SK-N-MC (cell line): Measurements from ENCODE around the gene H1-8.
"Not testable (repeated sequence)": the region's sequence is repeated elsewhere in the genome, so short reads cannot be mapped to it uniquely, and the experiment has no call there.

ENCODE experiments used
- DNase-seq: peaks from one replicate; pipeline ENCODE4 v3.0.0-alpha.2; 2011; ENCODE audit warnings: low read depth, low spot score
- H3K27ac ChIP-seq: fragments of 200-600 bp; sonication (generic); 2 replicates; pipeline ENCODE4 v1.5.1; 2016; ENCODE audit warnings: mixed run types
- H3K36me3 ChIP-seq: fragments of 200-600 bp; sonication (generic); 2 replicates; pipeline ENCODE4 v1.6.1; 2017; ENCODE audit warnings: antibody characterized with exemption, low read length, mixed read lengths; ENCODE audit not compliant: insufficient read depth
- H3K4me3 ChIP-seq: fragments of 200-600 bp; sonication (generic); 2 replicates; pipeline ENCODE4 v1.5.1; 2016
- H3K9ac ChIP-seq: fragments of 200-600 bp; sonication (generic); 2 replicates; pipeline ENCODE4 v1.8.0; 2017; ENCODE audit warnings: mixed run types, mixed read lengths; ENCODE audit not compliant: insufficient read length
- H3K9me3 ChIP-seq: fragments of 200-600 bp; sonication (generic); 2 replicates; pipeline ENCODE4 v1.6.1; 2017; ENCODE audit warnings: low read depth, mild to moderate bottlenecking, antibody characterized with exemption, low read length, moderate library complexity, mixed read lengths
- EZH2 ChIP-seq: fragments of 200-600 bp; sonication (generic); IDR thresholded peaks from one replicate; pipeline ENCODE4 v1.6.1; 2017; ENCODE audit warnings: antibody characterized with exemption
- FOXP2 ChIP-seq: optimal IDR thresholded peaks from 2 replicates; pipeline ENCODE3; 2011; ENCODE audit warnings: mild to moderate bottlenecking, moderate library complexity; ENCODE audit not compliant: insufficient read depth; ENCODE audit errors: extremely low read length, control extremely low read depth
- POLR2AphosphoS5 ChIP-seq: IDR thresholded peaks from 2 replicates; pipeline ENCODE4 v1.6.1; 2012; ENCODE audit warnings: mild to moderate bottlenecking, low read depth, low read length, borderline replicate concordance

H1-8 gene, protein sequence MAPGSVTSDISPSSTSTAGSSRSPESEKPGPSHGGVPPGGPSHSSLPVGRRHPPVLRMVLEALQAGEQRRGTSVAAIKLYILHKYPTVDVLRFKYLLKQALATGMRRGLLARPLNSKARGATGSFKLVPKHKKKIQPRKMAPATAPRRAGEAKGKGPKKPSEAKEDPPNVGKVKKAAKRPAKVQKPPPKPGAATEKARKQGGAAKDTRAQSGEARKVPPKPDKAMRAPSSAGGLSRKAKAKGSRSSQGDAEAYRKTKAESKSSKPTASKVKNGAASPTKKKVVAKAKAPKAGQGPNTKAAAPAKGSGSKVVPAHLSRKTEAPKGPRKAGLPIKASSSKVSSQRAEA

DNA sequence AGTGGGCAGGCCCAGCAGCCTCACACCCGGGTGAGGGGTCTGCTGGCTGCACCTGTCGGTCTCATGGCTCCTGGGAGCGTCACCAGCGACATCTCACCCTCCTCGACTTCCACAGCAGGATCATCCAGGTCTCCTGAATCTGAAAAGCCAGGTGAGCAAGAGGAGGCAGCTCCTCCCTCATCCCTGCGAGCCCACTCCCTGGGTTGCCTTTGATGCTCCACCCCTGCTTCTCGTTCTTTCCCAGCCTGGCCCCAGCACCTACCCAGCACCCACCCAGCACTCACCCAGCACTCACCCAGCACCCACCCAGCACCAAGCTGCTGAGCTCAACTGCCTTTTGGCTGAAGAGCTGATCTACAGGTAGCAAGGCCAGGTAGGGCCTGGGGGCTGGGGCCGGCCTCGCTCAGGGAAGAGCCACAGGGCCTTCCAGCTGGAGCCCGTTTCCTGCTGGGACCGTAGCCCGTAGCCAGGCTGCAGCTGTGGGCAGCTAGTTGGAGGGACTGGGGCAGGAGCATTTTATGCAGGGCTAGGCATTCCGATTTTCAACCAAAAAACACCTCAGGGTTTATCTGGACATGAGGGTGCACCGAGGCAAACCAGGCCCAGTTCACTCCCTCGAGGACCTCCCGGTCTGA is at the start of gene H1-8:
TSS of gene H1-8 (plus strand) at position 20 of the 635 bp plus-strand sequence. CDS start at position 64, 44 bp downstream.
- Histone ChIP-seq H3K36me3 (no peaks in the 10 kb centered on the region), H3K9ac (no peak within 1 kb of the TSS), H3K27ac (no peak within 1 kb of the TSS), H3K9me3 (no peaks in the 10 kb centered on the region), H3K4me3 (no peak within 1 kb of the TSS)
- TF ChIP-seq POLR2AphosphoS5 (no peak), EZH2 (no peak), FOXP2 (no peak)
- DNase-seq: no peak

DNA sequence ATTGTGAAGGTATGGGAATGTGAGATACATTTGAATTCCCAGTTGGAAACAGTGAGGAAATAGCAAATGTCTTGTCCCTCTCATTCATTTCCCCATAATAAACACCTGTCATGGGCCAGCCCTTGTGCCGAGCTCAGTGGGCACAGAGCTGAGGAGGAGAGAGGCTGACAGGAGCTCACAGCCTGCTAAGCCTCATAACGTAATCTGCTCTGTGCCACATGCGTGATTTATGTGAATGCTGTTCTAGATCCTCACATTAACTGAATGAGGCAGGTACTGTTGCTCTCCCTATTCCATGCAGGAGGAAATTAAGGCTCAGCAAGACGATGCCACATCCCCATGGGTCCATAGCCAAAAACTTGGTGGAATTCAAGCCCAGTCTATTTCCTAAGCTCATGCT is 49.8 kb upstream of the H1-8 start:
- no peak for DNase-seq
- no peak for TF ChIP-seq FOXP2
- no peak for TF ChIP-seq POLR2AphosphoS5
- H3K9me3 ChIP-seq: no peaks in the 10 kb centered on the region
- H3K27ac ChIP-seq: no peak overlapping the region
- H3K4me3 ChIP-seq: no peak overlapping the region
- peaks cover 13% of the 10 kb centered on the region; the same call in 1 of the 2 replicates for H3K36me3 ChIP-seq
- H3K9ac ChIP-seq: no peak overlapping the region

DNA sequence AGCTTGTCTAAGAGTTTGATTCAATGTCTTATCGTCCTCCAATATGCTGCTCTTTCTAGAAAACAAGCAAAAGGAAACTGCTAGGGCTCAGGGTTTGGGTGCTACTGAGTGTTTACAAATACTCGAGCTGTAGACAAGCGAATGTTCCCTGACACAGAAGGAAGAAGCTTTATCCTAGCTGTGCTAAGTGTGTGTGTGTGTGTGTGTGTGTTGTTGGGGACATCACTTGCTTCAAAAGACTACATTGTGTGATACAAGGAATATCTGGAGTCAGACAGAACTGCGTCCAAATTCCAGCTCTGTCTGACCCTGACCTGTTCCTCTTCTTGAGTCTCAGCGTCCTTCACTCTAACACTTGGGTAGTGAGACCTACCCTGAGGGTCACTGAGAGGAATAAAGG is 48.5 kb upstream of the H1-8 start:
- not testable (repeated sequence) for H3K9ac ChIP-seq, H3K9me3 ChIP-seq, H3K4me3 ChIP-seq, DNase-seq, H3K27ac ChIP-seq
- peaks cover 13% of the 10 kb centered on the region; the same call in 1 of the 2 replicates for H3K36me3 ChIP-seq

DNA sequence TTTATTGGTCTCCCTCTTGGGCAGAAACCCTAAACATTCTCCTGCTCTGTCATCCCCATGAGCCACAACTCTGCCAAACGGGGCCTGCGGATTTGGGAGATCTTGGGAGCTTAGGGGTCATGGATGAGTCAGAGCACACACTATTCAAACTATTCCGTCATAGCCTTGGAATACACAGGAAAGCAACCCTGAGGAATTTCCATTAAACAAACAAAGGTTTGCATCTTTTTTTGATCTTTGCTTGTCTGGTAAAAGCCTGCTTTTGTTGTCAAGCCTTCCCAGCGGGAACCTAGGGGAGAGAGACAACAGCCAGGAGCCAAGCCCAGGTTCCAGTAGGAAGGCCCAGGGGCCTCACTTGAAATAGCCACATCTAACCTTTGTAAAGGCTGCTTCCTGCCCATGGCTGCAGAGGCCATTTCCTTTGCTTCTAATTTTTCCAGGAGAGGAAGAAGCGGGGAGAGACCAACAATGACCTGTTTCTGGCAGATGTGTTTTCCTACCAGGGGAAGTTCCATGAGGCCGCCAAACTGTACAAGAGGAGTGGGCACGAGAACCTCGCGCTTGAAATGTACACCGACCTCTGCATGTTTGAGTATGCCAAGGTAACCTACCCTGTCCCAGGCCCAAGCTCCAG is 47.9 kb upstream of the H1-8 start:
- H3K9ac ChIP-seq, H3K4me3 ChIP-seq, H3K9me3 ChIP-seq, H3K27ac ChIP-seq, DNase-seq: not testable (repeated sequence)
- H3K36me3 ChIP-seq: peaks cover 16% of the 10 kb centered on the region

DNA sequence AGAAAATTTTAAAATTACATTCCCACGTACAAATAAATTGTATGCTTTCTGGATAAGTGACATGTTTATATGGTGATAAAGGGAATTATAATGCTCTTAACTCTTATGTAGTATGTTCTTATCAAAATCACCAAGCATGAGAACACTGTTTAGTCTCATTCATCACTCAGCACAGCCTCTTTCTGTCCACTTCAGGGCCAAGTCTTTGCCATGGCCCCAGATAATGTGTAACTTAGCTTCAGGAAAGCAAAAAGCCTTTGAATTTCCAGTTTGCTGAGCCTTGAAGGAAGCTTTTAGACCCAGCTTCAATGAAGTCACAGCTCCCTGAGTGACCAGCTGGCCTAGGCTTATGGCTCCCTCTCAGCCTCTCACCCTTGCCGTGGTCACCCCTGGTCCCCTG is 45.1 kb upstream of the H1-8 start:
- not testable (repeated sequence) for H3K9ac ChIP-seq, H3K4me3 ChIP-seq, H3K9me3 ChIP-seq, H3K27ac ChIP-seq, DNase-seq
- peaks cover 13% of the 10 kb centered on the region for H3K36me3 ChIP-seq

DNA sequence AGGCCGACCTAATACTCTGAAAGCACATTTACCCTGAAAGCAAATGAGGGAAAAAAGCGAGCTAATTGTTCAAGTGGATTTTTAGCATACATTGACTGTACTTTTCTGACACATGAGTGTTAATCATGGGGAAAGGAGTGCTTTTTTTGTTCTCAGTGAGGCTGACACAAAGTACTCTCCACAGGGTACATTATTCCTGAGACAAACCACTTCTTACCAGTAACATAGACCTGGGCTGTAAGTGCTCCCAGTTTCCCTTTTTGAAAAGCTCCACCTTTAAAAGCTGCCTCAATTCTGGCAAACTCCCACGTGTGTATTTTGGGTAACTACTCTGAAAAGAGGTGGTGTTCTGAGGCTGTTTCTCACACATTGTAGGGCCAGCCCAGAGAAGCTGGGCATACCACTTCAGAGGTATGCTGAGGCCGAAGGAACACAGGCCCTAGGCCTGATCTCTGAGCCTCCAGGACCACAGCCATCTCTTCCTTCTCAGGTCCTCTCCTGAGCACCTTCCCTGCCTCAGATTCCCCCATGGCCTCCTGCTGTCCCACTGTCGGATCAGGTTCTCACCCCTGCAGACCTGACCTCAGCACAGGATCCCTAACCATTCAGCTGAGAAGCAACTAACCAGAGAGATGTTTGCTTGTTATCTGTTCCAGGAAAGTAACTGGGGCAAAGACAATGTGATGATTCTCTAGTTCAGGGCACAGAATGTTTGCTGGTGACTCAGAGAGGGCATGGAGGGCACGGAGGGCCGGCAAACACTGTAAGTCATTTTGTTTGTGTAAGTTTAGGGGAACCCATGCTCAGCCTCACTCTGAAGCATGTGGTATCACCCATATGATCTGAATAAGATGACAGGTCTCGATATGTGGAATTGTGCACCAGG is 44.1 kb upstream of the H1-8 start:
- H3K9me3 ChIP-seq, H3K27ac ChIP-seq, H3K36me3 ChIP-seq, H3K9ac ChIP-seq, DNase-seq, H3K4me3 ChIP-seq: not testable (repeated sequence)

DNA sequence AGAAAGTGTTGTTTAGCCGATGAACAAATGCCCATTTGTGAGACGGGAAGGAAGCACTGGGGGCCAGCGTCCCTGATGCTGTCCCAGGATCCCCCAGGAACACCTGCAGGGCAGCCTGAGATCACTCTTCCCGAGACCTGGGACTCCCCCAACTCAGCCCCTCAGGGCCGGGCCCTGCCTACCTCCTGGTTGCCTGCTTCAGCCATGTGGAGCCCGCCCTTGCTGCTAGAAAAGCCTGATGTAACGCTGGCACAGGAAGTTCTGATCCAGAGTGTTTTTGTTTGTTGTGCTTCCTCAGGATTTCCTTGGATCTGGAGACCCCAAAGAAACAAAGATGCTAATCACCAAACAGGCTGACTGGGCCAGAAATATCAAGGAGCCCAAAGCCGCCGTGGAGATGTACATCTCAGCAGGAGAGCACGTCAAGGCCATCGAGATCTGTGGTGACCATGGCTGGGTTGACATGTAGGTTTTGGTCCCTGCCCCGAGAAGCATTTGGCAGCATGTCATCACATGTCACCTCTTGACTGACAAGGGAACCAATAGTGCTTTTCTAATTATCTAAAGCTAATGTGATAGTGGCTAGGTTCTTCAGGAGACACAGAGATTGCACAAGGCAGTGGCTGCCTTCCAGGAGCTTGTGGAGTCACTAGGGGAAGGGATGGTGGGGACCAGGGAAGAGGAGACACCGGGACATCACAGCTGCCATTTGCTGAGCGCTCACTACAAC is 43.2 kb upstream of the H1-8 start:
- not testable (repeated sequence) for H3K27ac ChIP-seq, H3K9ac ChIP-seq, H3K36me3 ChIP-seq, DNase-seq, H3K4me3 ChIP-seq, H3K9me3 ChIP-seq

DNA sequence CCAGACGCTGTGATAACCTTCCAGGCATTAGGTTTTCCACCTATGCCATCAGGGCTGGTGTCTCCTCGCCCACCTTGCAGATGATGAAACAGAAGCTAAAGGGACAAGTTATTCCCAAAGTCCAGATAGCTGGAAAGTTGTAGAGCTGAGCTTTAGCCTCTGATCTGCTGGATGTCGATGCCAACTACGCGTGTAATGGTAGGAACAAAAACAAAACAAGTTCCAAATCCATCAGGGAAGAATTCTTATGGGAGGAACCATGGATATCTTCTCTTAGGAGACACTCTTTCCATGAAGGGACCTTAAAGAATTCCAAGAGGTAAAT is 42.7 kb upstream of the H1-8 start:
- no peaks in the 10 kb centered on the region for H3K9me3 ChIP-seq
- no peak for DNase-seq
- peaks cover 9% of the 10 kb centered on the region for H3K36me3 ChIP-seq
- H3K27ac ChIP-seq: no peak overlapping the region
- H3K9ac ChIP-seq: no peak overlapping the region
- H3K4me3 ChIP-seq: no peak overlapping the region
- no peak for TF ChIP-seq EZH2
- no peak for TF ChIP-seq POLR2AphosphoS5
- TF ChIP-seq FOXP2: no peak

DNA sequence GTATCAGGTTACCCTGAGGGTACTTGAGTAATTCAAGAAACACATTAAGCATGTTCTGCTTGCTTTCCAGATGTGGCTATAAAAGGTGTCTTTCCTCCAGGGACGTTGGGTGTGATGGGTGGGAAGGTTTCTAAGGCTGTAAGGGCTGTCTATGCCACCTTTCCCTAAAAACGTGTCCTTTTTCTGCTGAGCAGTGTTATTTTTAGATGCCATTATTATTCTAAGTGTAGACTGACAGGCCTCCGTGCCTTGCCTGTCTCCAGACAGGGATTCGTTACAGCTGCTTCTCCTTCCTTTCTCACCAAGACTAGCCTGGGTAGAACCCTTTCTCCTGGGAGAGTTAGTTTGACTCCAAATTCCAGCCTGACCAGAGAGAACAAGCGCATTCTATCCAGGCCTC is 41.3 kb upstream of the H1-8 start:
- Histone ChIP-seq H3K9ac (no peak overlapping the region), H3K36me3 (peaks cover 5% of the 10 kb centered on the region), H3K4me3 (no peak overlapping the region), H3K9me3 (no peaks in the 10 kb centered on the region), H3K27ac (no peak overlapping the region)
- TF ChIP-seq FOXP2 (no peak), EZH2 (no peak), POLR2AphosphoS5 (no peak)
- no peak for DNase-seq
